MM.1S (cell line): Measurements from ENCODE around the gene TMCO4.

Experiments used
- EZH2 ChIP-seq: fragments of 300-600 bp; sonication (generic); optimal IDR thresholded peaks from 2 replicates; pipeline ENCODE3; 2017; ENCODE audit warnings: low read depth, mild to moderate bottlenecking, antibody characterized with exemption, low read length, mixed read lengths
- TF ChIP-seq, protein P1 (sequence below): fragments of 300-600 bp; sonication (generic); IDR thresholded peaks from 2 replicates; pipeline ENCODE4 v1.5.1; 2016; ENCODE audit warnings: antibody characterized with exemption, low read length, mixed read lengths

GRCh38 chr1:19698181-19698580 lies 101.5 kb downstream of the TMCO4 start:
- TF ChIP-seq, protein P1, sequence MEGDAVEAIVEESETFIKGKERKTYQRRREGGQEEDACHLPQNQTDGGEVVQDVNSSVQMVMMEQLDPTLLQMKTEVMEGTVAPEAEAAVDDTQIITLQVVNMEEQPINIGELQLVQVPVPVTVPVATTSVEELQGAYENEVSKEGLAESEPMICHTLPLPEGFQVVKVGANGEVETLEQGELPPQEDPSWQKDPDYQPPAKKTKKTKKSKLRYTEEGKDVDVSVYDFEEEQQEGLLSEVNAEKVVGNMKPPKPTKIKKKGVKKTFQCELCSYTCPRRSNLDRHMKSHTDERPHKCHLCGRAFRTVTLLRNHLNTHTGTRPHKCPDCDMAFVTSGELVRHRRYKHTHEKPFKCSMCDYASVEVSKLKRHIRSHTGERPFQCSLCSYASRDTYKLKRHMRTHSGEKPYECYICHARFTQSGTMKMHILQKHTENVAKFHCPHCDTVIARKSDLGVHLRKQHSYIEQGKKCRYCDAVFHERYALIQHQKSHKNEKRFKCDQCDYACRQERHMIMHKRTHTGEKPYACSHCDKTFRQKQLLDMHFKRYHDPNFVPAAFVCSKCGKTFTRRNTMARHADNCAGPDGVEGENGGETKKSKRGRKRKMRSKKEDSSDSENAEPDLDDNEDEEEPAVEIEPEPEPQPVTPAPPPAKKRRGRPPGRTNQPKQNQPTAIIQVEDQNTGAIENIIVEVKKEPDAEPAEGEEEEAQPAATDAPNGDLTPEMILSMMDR, result no peak
- no peak for TF ChIP-seq EZH2
